GM12892 (cell line): Measurements from ENCODE around the gene HTT.

Experiments
- POLR2A ChIP-seq: IDR thresholded peaks from 2 replicates; pipeline ENCODE4 v1.6.1; 2011; ENCODE audit warnings: low read depth, low read length, control low read depth
- POLR2AphosphoS5 ChIP-seq: IDR thresholded peaks from 2 replicates; pipeline ENCODE4 v1.6.1; 2011; ENCODE audit warnings: low read depth, low read length, control low read depth

DNA sequence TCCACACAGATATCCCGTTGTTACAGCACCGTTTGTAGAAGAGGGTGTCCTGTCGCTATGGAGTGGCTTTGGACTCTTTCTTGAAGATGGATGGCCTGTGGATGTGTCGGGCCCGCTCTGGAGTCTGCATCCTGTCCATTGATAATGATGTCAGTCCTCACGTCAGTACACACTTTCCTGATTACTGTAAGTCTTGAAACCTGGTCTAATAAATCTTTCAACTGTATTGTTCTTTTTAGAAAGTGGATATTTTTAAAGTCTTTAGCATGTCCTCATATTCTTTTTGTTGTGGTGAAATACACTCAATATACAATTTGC, 189.4 kb downstream of the HTT start:
- TF ChIP-seq POLR2A (no peak), POLR2AphosphoS5 (no peak)
